Medulla oblongata (tissue), 1 donor: ENCODE measurements around the gene ERICH4.
"Not testable (repeated sequence)": the region's sequence is repeated elsewhere in the genome, so short reads cannot be mapped to it uniquely, and the experiment has no call there.

Source experiments
- DNase-seq: peaks from one replicate; pipeline ENCODE4 v3.0.0-alpha.2; 2015; ENCODE audit errors: extremely low spot score

ERICH4 gene

GRCh38 chr19:41435376-41435775 lies 7.6 kb upstream of the ERICH4 start:
- DNase-seq, result not testable (repeated sequence)

GRCh38 chr19:41435936-41436673 lies 6.9 kb upstream of the ERICH4 start:
- no peak for DNase-seq

DNA sequence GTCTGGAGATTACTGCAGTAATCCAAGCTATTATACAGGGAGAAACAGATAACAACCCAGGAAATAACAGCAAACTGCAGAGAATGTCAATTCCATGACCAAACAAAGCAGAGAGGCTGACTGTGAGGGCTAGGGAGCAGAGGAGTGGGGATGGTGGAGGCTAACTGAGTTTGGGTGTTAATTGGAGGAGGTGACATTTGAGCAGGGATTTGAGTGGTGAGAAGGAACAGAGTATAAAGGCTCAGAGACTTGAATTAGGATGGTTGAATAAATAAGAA lies 6.3 kb upstream of the ERICH4 start:
- no peak for DNase-seq

DNA sequence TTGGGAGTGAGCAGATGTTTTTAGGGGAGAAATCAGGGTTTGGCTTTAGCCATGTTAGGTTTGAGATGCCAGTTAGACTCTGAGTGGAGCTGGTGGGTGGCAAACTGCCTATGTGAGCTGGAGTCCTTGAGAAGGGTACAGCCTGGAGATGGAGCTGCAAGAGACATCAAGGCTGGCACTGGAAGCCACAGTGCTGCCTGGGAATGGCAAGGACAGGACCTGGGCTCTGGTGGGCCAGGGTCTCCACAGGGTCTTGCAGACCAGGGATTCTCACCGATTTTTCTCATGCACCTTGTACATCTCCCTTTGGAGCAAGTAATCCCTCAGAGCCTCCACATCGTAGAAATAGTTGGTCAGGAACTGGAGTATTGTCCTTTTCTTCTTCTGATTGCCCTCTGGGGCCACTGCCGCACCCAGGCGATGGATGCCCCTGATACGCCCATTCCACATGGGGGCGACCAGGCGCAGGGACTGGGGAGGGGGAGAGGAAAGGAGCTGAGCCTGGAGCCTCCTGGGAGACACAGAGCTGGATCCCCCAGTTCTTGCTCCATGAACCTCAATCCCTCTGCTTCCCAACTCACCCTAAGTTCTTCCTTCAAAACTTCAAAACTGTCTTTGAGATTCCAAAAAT lies 4.9 kb upstream of the ERICH4 start:
- DNase-seq, result no peak

DNA sequence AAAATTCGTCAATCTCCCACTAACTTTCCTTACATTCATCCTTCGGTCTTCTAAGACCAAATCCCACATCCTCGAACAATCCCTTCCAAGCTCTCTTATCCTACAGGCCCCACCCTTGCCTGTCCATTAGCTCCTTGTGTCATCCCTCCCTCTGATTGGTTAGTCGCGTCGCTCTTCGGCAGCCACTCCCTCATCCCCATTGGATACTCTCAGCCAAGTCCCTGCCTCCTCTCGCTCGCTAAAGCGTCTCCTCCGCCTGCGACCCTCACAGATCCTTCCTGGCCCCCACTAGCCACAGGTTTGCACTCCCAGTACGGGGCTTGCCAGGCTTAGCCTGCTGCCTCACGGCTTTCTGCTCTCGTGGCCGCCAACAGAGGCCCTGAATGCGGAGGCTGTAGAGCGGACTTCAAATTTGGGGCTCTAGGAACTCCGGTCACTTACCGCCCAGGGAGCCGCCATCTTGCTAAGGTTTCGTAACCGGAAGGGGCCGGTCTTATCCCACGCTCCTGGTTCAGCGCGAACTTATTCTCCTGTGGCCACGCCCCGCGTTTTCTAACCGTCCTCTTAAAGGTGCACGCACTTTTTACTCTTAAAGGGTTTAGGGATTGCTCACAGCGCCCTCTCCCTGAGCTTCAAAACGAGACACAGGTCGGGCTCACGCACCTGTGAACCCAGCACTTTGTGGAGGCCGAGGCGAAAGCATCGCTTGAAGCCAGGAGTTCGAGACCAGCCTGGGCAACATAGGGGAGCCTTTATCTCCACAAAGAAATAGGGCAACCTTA lies 3.3 kb upstream of the ERICH4 start, which contains the start of gene DMAC2:
Gene DMAC2, minus strand, starts transcription at position 472 of the 782 bp plus-strand sequence. Its CDS starts 13 bp downstream, at position 459.
- DNase-seq, result peak; percentile 98

- no peak for DNase-seq
Measured at GRCh38 chr19:41441321-41441945, 1.5 kb upstream of the ERICH4 start.

DNA sequence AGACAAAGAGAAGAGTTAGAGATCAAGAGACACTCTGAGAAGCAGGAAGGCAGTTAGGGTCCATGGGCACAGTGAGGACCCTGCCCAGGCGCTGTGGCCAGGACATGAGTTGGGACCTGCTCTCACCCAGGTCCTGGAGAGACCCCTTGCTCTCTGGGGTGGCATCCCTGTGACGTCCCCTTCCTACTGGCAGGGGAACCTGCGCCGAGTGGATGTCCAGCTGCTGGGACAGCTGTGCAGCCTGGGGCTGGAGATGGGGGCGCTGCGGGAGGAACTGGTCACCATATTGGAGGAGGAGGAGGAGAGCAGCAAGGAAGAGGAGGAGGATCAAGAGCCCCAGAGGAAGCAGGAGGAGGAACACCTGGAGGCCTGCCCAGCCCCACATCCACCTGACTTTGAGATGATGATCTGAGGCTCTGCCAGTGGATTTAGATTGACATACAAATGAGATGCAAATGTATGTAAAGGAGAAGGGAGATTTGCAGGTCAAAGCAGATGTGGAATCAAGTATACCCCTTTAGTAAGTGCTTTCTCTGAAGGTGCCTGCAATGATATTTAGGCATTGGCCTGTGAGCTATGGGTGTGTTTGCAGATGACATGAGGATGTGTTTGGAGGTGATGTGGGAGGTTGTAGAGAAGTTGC lies 978 bp downstream of the ERICH4 start:
- DNase-seq, result no peak

GRCh38 chr19:41445575-41445974 lies 2.6 kb downstream of the ERICH4 start:
- DNase-seq, result no peak

DNA sequence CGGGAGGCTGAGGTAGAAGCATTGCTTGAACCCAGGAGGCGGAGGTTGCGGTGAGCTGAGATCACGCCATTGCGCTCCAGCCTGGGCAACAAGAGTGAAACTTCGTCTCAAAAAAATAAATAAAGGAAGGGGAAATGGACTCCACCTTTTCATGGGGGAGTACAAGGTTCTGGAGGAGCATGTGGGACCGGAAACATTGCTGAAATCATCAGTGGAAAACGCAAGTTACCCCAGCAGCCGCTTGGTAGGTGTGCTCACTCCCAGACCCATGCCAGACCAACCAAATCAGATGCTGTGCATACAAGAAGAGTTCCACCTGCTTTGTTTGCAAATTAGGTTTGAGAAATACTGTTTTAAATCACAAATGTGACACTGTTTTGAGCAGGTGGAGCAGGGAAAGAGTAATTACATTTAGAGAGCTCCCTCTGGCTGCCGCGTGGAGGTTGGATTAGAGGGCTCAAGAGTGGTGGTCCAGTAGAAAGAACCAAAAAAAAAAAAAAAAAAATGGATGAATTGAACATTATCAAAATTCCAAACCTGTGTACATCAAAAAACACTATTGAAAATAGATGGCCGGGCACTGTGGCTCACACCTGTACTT lies 4.9 kb downstream of the ERICH4 start:
- no peak for DNase-seq

DNA sequence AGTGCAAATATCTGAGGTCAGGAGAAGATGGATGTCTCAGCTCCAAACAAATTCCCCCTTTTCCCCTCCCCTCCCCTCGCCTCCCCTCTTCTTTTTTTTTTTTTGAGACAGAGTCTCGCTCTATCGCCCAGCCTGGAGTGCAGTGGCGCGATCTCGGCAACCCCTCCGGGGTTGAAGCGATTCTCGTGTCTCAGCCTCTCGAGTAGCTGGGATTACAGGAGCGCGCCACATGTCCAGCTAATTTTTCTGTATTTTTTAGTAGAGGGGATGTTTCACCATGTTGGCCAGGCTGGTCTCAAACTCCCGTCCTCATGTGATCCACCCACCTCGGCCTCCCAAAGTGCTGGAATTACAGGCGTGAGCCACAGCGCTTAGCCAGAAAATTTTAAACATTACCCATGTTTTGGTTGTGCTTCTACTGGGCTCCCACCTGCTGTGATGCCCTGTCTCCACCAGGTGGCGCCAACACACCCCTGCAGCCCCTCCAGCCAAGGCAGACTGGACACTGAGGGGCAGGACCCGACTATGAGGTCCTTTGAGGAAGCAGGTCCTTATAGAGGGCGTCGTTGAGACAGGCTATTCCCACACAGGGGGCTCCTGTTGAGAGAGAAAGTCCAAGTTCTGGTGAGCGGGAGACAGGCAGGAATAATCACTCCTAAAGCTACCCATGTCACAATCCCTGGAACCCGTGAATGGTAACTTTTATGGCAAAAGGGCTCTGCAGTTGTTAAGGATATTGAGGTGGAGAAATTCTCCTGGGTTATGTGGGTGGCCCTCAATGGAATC lies 6.3 kb downstream of the ERICH4 start:
- peak; percentile 83 for DNase-seq

GRCh38 chr19:41449865-41450178 lies 6.9 kb downstream of the ERICH4 start:
- DNase-seq, result no peak

DNA sequence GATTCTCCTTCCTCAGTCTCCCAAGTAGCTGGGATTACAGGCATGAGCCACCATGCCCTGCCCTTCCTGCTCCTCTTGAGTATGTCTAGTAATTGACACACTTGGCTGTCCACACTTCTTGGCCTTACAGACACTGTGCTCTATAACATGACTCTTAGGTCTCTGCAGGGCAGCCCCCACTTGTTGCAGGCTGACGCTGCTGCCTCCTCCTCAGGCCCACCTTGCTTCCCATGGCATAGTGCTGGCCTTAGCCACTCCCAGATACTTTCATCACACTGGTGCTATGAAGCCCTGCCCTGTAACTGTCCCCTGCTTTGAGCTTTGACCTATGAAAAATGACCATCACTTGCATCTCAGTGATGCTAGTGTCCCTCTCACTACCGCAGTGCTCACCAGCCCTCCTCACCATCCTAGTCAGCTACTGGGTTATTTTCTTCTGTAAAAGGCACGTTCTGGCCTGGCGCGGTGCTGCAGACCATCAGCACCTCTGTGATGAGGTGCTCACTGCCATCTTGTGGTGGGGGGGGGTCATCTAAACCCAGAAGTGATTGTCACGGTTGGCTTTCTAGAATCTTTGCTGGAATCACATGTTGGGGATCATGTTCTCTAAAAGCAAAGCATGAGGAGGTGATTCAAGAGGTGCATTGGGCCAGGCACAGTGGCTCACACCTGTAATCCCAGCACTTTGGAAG lies 9.8 kb downstream of the ERICH4 start:
- DNase-seq, result no peak

DNA sequence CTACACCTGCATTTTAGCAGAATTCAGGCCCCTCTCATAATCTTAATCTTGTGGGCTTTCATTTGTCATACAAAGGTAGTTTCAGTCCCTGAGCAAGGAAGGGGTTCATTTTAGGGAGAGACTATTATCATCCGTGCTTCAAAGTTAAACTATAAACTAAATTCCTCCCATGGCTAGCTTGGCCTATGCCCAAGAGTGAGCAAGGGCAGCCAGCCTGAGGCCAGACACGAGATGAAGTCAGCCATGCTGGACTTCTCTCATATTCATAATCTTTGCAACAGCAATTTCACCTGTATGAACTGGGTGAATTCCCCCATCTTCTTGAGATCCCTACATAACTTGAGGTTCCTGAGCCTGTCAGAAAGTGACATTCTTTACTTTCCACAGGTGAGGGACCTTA lies 13.0 kb downstream of the ERICH4 start:
- DNase-seq, result no peak

DNA sequence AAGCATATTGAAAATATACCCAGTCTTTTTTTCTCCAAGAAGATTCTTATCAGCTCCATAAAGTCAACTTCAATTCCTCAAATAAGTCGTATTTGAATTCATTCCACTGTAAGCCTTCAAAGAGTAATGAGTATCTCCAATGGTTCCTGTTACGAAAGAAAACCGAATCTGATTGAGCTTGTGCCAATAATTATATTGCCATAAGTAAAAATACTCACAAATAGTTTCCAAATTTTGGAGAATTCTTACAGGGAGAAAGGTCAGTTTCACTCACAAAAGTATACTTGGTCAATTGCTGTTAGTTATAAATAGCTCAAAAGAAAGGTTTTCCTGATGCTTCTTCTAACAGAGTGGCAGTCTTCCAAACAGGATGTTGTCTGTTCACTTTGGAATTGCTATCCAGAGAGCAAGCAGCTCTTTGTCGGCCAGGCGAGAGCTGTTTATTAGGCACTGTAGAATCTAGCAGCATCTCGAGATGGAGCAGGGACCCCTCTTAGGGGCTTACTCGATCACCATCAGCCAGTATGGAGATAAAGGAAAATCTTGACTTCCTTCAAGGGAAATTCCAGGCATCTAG lies 13.5 kb downstream of the ERICH4 start:
- no peak for DNase-seq

GRCh38 chr19:41457241-41457640 lies 14.3 kb downstream of the ERICH4 start:
- no peak for DNase-seq

GRCh38 chr19:41462497-41462896 lies 19.5 kb downstream of the ERICH4 start:
- no peak for DNase-seq

GRCh38 chr19:41463257-41464256 lies 20.6 kb downstream of the ERICH4 start:
- DNase-seq, result not testable (repeated sequence)

- no peak for DNase-seq
Measured at GRCh38 chr19:41476583-41476982, 33.6 kb downstream of the ERICH4 start.

- no peak for DNase-seq
Measured at GRCh38 chr19:41478171-41478570, 35.2 kb downstream of the ERICH4 start.
